OCI-LY1 (cell line): ENCODE results near the gene TRIM67.

Experiments
- H2AFZ ChIP-seq: fragments of 200-600 bp; sonication (generic), shearing (Covaris generic); 2 replicates; pipeline ENCODE4 v1.6.0; 2014; ENCODE audit warnings: antibody characterized with exemption, mild to moderate bottlenecking, low read length
- H3F3A ChIP-seq: fragments of 200-600 bp; sonication (generic), shearing (Covaris generic); 2 replicates; pipeline ENCODE4 v1.6.0; 2014; ENCODE audit warnings: mild to moderate bottlenecking, antibody characterized with exemption, low read length, moderate library complexity; ENCODE audit not compliant: insufficient read depth
- H3K27ac ChIP-seq: fragments of 200-600 bp; sonication (generic); 2 replicates; pipeline ENCODE4 v1.5.1; 2014; ENCODE audit warnings: low read length, mixed run types, mild to moderate bottlenecking, low read depth; ENCODE audit not compliant: poor library complexity, severe bottlenecking
- H3K27me3 ChIP-seq: fragments of 200-600 bp; sonication (generic); 2 replicates; pipeline ENCODE4 v1.6.0; 2014; ENCODE audit warnings: antibody characterized with exemption, mild to moderate bottlenecking, low read length, moderate library complexity; ENCODE audit not compliant: insufficient read depth
- H3K36me3 ChIP-seq: fragments of 200-600 bp; sonication (generic); 2 replicates; pipeline ENCODE4 v1.6.1; 2014; ENCODE audit warnings: mild to moderate bottlenecking, antibody characterized with exemption, low read length, moderate library complexity, mixed read lengths; ENCODE audit not compliant: insufficient read depth
- H3K4me1 ChIP-seq: fragments of 200-600 bp; sonication (generic); 2 replicates; pipeline ENCODE4 v1.5.1; 2014; ENCODE audit warnings: mild to moderate bottlenecking, low read length, moderate library complexity; ENCODE audit not compliant: insufficient read depth, severe bottlenecking
- H3K4me2 ChIP-seq: fragments of 200-600 bp; sonication (generic), shearing (Covaris generic); 2 replicates; pipeline ENCODE4 v1.6.1; 2014; ENCODE audit warnings: low read length
- H3K4me3 ChIP-seq: fragments of 200-600 bp; sonication (generic); 2 replicates; pipeline ENCODE4 v1.5.1; 2014; ENCODE audit warnings: low read length, low read depth, mild to moderate bottlenecking, mixed read lengths; ENCODE audit not compliant: poor library complexity, severe bottlenecking
- H3K79me2 ChIP-seq: fragments of 200-600 bp; shearing (Covaris generic); 2 replicates; pipeline ENCODE4 v1.6.1; 2016; ENCODE audit warnings: mixed run types, low read length, mixed read lengths; ENCODE audit not compliant: insufficient read depth
- H3K9ac ChIP-seq: fragments of 200-600 bp; sonication (generic), shearing (Covaris generic); 2 replicates; pipeline ENCODE4 v1.6.1; 2014; ENCODE audit warnings: mild to moderate bottlenecking, low read length, mixed read lengths
- H3K9me2 ChIP-seq: fragments of 200-600 bp; sonication (generic), shearing (Covaris generic); 2 replicates; pipeline ENCODE4 v1.6.1; 2014; ENCODE audit warnings: low read depth, mild to moderate bottlenecking, low read length, mixed read lengths
- H3K9me3 ChIP-seq: fragments of 200-600 bp; shearing (Covaris generic); 2 replicates; pipeline ENCODE4 v1.6.1; 2014; ENCODE audit warnings: low read length, mixed read lengths
- H4K20me1 ChIP-seq: fragments of 200-600 bp; sonication (generic), shearing (Covaris generic); 2 replicates; pipeline ENCODE4 v1.6.0; 2016; ENCODE audit warnings: mild to moderate bottlenecking, low read length; ENCODE audit not compliant: insufficient read depth
- EZH2 ChIP-seq: fragments of 200-600 bp; sonication (generic), shearing (Covaris generic); IDR thresholded peaks from 2 replicates; pipeline ENCODE4 v1.8.0; 2017; ENCODE audit warnings: borderline replicate concordance, mixed run types, mild to moderate bottlenecking, antibody characterized with exemption, low read length, moderate library complexity, mixed read lengths
- TF ChIP-seq, protein P1 (sequence below): fragments of 200-600 bp; sonication (generic), shearing (Covaris generic); IDR thresholded peaks from 2 replicates; pipeline ENCODE4 v1.5.1; 2017; ENCODE audit warnings: mild to moderate bottlenecking, antibody characterized with exemption, low read length, moderate library complexity, mixed read lengths

The TRIM67 gene

GRCh38 chr1:231231511-231231910 is 69.7 kb downstream of the TRIM67 start:
- H3K27ac ChIP-seq: no peak overlapping the region
- H4K20me1 ChIP-seq: no peaks in the 10 kb centered on the region
- H3K36me3 ChIP-seq: peaks cover 64% of the 10 kb centered on the region
- H3K9me2 ChIP-seq: no peaks in the 10 kb centered on the region
- no peak overlapping the region for H3K4me2 ChIP-seq
- H3K27me3 ChIP-seq: no peaks in the 10 kb centered on the region
- H3K79me2 ChIP-seq: peaks cover 4% of the 10 kb centered on the region; the same call in 1 of the 2 replicates
- TF ChIP-seq, protein P1, sequence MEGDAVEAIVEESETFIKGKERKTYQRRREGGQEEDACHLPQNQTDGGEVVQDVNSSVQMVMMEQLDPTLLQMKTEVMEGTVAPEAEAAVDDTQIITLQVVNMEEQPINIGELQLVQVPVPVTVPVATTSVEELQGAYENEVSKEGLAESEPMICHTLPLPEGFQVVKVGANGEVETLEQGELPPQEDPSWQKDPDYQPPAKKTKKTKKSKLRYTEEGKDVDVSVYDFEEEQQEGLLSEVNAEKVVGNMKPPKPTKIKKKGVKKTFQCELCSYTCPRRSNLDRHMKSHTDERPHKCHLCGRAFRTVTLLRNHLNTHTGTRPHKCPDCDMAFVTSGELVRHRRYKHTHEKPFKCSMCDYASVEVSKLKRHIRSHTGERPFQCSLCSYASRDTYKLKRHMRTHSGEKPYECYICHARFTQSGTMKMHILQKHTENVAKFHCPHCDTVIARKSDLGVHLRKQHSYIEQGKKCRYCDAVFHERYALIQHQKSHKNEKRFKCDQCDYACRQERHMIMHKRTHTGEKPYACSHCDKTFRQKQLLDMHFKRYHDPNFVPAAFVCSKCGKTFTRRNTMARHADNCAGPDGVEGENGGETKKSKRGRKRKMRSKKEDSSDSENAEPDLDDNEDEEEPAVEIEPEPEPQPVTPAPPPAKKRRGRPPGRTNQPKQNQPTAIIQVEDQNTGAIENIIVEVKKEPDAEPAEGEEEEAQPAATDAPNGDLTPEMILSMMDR: no peak
- TF ChIP-seq EZH2: no peak
- H3K9me3 ChIP-seq: no peaks in the 10 kb centered on the region
- H3K4me1 ChIP-seq: peaks cover 10% of the 10 kb centered on the region
- H2AFZ ChIP-seq: no peak overlapping the region
- no peak overlapping the region for H3K4me3 ChIP-seq
- no peaks in the 10 kb centered on the region for H3F3A ChIP-seq
- no peak overlapping the region for H3K9ac ChIP-seq

GRCh38 chr1:231232870-231233734 is 71.2 kb downstream of the TRIM67 start:
- H3K36me3 ChIP-seq: peaks cover 65% of the 10 kb centered on the region
- no peaks in the 10 kb centered on the region for H3K27me3 ChIP-seq
- H3K9me3 ChIP-seq: no peaks in the 10 kb centered on the region
- H3K4me3 ChIP-seq: no peak overlapping the region
- H3K27ac ChIP-seq: no peak overlapping the region
- no peak for TF ChIP-seq EZH2
- TF ChIP-seq, protein P1: no peak
- peaks cover 4% of the 10 kb centered on the region; the same call in 1 of the 2 replicates for H3K79me2 ChIP-seq
- H3F3A ChIP-seq: no peaks in the 10 kb centered on the region
- H3K9me2 ChIP-seq: no peaks in the 10 kb centered on the region
- peak overlapping the region; percentile 7; the same call in 1 of the 2 replicates for H3K4me2 ChIP-seq
- no peaks in the 10 kb centered on the region for H4K20me1 ChIP-seq
- H3K9ac ChIP-seq: no peak overlapping the region
- H3K4me1 ChIP-seq: peaks cover 10% of the 10 kb centered on the region
- no peak overlapping the region for H2AFZ ChIP-seq

DNA sequence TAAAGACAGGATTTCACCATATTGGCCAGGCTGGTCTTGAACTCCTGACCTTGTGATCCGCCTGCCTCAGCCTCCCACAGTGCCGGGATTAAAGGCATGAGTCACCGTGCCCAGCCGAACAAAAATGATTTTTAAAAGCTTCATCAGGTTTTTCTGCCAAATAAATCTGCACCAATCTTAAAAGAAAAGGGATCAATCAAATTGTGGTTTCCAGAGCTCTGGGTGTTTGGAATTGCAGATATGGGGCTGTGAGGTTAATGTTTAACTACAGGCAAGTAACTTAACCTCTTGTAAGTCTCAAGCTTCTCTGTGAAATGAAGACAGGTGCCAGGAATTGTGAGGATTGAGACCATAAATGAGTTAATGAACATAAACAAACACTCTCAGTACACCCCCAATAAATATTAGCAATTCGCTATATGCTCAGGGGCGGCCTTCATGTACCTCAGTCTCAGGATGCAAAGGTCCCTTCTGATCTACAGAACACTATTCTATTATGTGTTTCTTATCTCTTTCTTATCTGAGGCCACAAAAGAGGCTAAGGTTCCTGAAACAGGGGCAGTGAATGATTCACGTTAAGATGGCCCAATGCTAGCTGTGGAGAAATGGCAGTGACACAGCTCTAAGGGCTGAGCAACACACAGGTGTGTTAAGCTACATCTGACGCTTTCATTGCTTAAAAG is 72.0 kb downstream of the TRIM67 start:
- Histone ChIP-seq H3K4me2 (no peak overlapping the region), H3K27ac (no peak overlapping the region), H3F3A (no peaks in the 10 kb centered on the region), H3K79me2 (peaks cover 4% of the 10 kb centered on the region; the same call in 1 of the 2 replicates), H2AFZ (no peak overlapping the region), H3K36me3 (peaks cover 67% of the 10 kb centered on the region), H4K20me1 (no peaks in the 10 kb centered on the region), H3K4me1 (peaks cover 10% of the 10 kb centered on the region), H3K9ac (no peak overlapping the region), H3K9me3 (no peaks in the 10 kb centered on the region), H3K4me3 (no peak overlapping the region), H3K27me3 (no peaks in the 10 kb centered on the region), H3K9me2 (no peaks in the 10 kb centered on the region)
- TF ChIP-seq EZH2: no peak
- TF ChIP-seq, protein P1: no peak
